Endothelial cell (in vitro differentiated cells): ENCODE results near the gene FHOD3. TPM values are rescaled to one million over a fixed set of nuclear protein-coding genes. Genes with fewer than 3 reads are reported as not detected.

Experiments used
- DNase-seq: peaks from one replicate; pipeline ENCODE4 v3.0.0; 2021; ENCODE audit warnings: low spot score
- H3K27ac Mint-ChIP-seq: one replicate; pipeline ENCODE4 v1.8.0; 2021; ENCODE audit warnings: mixed read lengths, inconsistent platforms; ENCODE audit not compliant: unreplicated experiment
- H3K27me3 Mint-ChIP-seq: one replicate; pipeline ENCODE4 v1.8.0; 2021; ENCODE audit warnings: mild to moderate bottlenecking, moderate library complexity, mixed read lengths, inconsistent platforms; ENCODE audit not compliant: unreplicated experiment
- H3K36me3 Mint-ChIP-seq: one replicate; pipeline ENCODE4 v1.8.0; 2021; ENCODE audit warnings: mild to moderate bottlenecking, low read depth, mixed read lengths, inconsistent platforms; ENCODE audit not compliant: unreplicated experiment
- H3K4me1 Mint-ChIP-seq: one replicate; pipeline ENCODE4 v1.8.0; 2021; ENCODE audit warnings: mild to moderate bottlenecking, mixed read lengths, inconsistent platforms; ENCODE audit not compliant: unreplicated experiment
- H3K4me3 Mint-ChIP-seq: one replicate; pipeline ENCODE4 v1.8.0; 2021; ENCODE audit warnings: mild to moderate bottlenecking, mixed read lengths, inconsistent platforms; ENCODE audit not compliant: unreplicated experiment
- H3K9me3 Mint-ChIP-seq: one replicate; pipeline ENCODE4 v1.8.0; 2021; ENCODE audit warnings: mixed read lengths, inconsistent platforms; ENCODE audit not compliant: unreplicated experiment
- total RNA-seq: library from RNA; stranded (reverse); fragmentation: NEBNext Ultra II Directional; extraction: Animal tissue kit (Norgen Biotek cat#: 25700); gene quantifications from one replicate; pipeline ENCODE4 v1.2.1, GENCODE V29; 2021; ENCODE audit not compliant: unreplicated experiment
- TF ChIP-seq, protein P1 (sequence below): fragments of 200-600 bp; sonication (generic); IDR thresholded peaks from one replicate; pipeline ENCODE4 v1.5.0; 2021; ENCODE audit warnings: antibody characterized with exemption; ENCODE audit not compliant: unreplicated experiment

FHOD3 gene
- total RNA-seq, 1 donor from 2014 or later, result 0.67 TPM

DNA sequence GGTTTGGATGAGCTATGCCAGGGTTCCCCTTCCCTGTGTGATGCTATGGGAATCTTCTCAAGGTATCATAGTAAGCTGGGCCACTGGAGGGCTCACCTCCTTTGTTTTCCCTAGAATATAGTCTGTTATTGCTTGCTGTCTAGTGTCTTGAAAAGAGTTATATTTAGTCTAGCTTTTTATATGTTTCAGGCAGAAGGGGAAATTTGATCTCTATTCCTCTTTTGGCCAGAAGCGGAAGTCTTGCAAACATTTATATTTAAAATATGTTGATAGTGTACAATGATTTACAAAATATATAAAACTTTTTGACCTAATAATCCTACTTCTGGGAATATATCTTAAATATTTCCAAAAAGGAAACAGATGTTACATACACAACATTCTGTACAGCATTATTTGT lies 260.7 kb downstream of the FHOD3 start:
- Mint-ChIP-seq H3K27ac (no peak overlapping the region), H3K27me3 (no peaks in the 10 kb centered on the region), H3K36me3 (no peaks in the 10 kb centered on the region), H3K4me3 (no peak overlapping the region), H3K4me1 (no peaks in the 10 kb centered on the region), H3K9me3 (no peaks in the 10 kb centered on the region)
- TF ChIP-seq, protein P1, sequence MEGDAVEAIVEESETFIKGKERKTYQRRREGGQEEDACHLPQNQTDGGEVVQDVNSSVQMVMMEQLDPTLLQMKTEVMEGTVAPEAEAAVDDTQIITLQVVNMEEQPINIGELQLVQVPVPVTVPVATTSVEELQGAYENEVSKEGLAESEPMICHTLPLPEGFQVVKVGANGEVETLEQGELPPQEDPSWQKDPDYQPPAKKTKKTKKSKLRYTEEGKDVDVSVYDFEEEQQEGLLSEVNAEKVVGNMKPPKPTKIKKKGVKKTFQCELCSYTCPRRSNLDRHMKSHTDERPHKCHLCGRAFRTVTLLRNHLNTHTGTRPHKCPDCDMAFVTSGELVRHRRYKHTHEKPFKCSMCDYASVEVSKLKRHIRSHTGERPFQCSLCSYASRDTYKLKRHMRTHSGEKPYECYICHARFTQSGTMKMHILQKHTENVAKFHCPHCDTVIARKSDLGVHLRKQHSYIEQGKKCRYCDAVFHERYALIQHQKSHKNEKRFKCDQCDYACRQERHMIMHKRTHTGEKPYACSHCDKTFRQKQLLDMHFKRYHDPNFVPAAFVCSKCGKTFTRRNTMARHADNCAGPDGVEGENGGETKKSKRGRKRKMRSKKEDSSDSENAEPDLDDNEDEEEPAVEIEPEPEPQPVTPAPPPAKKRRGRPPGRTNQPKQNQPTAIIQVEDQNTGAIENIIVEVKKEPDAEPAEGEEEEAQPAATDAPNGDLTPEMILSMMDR, result no peak
- no peak for DNase-seq

DNA sequence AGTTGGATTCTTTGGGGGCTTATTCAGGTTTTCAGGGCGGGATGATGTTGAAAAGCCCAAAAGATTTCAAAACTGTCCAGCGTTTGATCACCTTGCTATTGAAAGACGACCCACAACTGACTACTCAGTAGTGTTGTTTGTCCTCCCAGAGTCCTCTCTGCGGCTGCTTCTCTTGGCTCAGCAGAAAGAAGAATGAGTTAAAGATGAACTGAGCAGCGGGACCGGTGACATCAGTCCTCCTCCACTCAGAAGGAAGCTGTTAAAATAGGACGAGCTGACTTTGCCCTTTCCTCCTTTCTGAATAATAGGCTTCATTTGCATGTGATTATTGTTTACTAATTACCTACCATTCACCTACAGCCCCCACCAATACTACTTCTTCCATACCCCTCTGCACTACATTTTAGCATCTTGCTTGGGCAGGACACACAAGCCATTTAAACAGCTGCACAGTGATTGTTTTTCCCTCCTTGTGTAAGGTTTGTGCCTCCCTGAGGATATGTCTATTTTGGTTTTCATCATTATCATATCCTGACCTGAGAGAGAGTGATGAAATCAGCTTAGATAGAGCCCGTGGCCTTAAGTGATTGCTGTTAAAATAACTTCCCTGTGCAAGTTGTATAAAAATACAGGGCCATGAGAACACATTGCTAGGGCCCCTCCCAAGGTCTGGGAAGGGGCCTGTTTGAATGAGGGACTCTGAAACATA lies 261.8 kb downstream of the FHOD3 start:
- Mint-ChIP-seq H3K4me1 (no peaks in the 10 kb centered on the region), H3K36me3 (no peaks in the 10 kb centered on the region), H3K9me3 (no peaks in the 10 kb centered on the region), H3K4me3 (no peak overlapping the region), H3K27ac (no peak overlapping the region), H3K27me3 (no peaks in the 10 kb centered on the region)
- no peak for DNase-seq
- TF ChIP-seq, protein P1, result no peak

DNA sequence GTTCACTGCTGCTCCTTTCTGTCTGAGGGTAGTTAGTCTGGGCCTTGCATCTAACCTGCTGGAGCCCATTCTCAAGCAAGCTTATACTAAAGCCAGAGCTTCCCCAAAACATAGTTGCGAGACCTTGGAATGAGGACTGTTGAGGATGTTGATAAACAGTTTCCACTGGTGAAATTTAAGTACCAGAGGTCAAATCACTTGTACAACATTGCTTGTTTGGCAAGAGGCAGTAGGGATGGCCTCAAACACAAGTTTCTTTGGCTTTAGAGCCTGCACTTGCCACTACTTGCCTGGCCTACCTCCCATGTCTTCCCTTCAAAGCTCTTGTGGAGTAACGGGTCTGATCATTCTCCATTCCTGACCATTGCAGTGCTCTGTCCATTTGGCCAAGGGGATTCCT lies 262.7 kb downstream of the FHOD3 start:
- DNase-seq, result no peak
- no peak overlapping the region for H3K27ac Mint-ChIP-seq
- H3K36me3 Mint-ChIP-seq, result no peaks in the 10 kb centered on the region
- H3K4me3 Mint-ChIP-seq, result no peak overlapping the region
- H3K27me3 Mint-ChIP-seq, result no peaks in the 10 kb centered on the region
- no peaks in the 10 kb centered on the region for H3K4me1 Mint-ChIP-seq
- no peaks in the 10 kb centered on the region for H3K9me3 Mint-ChIP-seq
- TF ChIP-seq, protein P1, result no peak

DNA sequence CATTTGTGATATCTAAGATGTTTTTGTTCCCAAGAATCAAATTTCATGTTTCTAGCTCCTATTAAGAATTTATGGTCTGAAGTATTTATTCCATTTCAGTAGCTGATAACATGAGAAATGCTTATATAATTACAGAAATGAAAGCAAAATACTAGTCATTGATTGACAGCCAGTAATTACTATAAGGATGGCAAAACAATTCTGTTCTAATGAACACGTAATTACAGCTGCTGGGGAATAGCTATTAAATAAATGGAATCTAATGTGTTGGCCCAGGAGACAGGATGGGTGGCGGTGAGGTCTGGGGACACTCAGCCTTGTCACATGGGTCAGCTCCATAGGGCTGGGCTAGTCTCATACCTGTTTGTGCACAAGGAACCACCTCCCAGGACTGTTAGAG lies 263.5 kb downstream of the FHOD3 start:
- no peak overlapping the region for H3K4me3 Mint-ChIP-seq
- TF ChIP-seq, protein P1, result no peak
- H3K27me3 Mint-ChIP-seq, result no peaks in the 10 kb centered on the region
- DNase-seq, result no peak
- H3K9me3 Mint-ChIP-seq, result no peaks in the 10 kb centered on the region
- H3K4me1 Mint-ChIP-seq, result no peaks in the 10 kb centered on the region
- H3K36me3 Mint-ChIP-seq, result no peaks in the 10 kb centered on the region
- H3K27ac Mint-ChIP-seq, result no peak overlapping the region

DNA sequence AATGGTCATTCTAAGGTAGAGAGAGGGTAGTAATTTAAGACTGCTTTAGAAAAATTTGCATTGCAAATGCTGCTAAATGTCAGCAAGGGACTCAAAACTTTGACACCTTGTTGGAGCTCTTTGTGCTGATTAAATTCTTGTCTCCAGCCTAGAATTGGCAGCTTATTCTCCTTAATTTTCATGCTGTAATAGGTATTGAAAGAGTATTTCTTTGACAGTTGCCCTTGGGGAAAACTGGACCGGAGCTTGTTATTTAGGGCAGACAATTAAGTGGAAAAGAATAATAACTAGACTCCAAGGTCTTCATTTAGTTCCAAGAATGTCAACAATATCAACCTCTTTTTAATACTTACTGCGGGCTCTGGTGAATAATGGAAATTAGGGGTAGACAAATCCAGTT lies 267.3 kb downstream of the FHOD3 start:
- Mint-ChIP-seq H3K9me3 (no peaks in the 10 kb centered on the region), H3K4me1 (peaks cover 14% of the 10 kb centered on the region), H3K36me3 (no peaks in the 10 kb centered on the region), H3K27me3 (no peaks in the 10 kb centered on the region), H3K27ac (no peak overlapping the region), H3K4me3 (no peak overlapping the region)
- TF ChIP-seq, protein P1, result no peak
- no peak for DNase-seq
